Inflammatory macrophage treated with lipopolysaccharide for 1 hour (primary cell): ENCODE data around the gene PCYT1A.
"Not testable (repeated sequence)": the region's sequence is repeated elsewhere in the genome, so short reads cannot be mapped to it uniquely, and the experiment has no call there.

Experiments
- DNase-seq, 2 donors: peaks; one replicate each; pipeline ENCODE4 v3.0.0-alpha.2; 2020 to 2022

Gene PCYT1A

DNA sequence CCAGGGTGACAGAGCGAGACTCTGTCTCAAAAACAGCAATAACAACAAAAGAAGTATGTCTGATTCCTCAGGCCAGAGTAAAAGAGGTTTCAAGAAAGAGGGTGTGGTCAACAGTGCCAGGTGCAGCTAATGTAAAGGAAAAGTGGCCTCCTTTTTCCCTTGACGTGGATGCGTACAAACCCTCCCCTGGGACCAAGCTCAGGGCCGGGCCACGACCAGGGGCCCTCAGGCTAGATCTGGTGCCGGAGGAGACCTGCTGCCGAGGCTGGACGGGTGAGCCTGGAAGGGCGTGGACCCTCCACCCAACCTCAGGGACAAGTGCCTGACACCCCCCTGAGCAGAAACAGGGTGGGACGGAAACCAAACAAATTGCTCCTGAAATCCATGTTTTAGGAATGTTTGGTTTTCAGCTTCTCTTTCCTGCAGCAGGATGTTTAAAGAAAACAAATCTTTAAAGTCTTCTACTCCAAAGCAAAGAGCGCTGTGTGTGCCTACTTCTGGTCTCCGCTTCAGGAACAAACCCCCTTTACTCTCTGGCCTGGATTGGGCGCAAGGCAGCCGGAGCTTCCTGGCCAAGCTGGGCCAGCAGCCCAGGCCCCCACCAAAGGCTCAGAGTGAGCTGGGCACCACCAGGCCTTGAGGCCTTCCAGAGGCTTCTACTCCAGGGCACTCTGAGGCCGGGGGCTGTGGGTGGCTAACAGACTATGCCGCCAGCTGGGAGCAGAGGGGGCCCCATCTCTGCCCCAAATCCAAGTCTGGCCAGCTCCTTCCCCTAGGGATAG is 97.8 kb downstream of the PCYT1A start:
- no peak for DNase-seq

DNA sequence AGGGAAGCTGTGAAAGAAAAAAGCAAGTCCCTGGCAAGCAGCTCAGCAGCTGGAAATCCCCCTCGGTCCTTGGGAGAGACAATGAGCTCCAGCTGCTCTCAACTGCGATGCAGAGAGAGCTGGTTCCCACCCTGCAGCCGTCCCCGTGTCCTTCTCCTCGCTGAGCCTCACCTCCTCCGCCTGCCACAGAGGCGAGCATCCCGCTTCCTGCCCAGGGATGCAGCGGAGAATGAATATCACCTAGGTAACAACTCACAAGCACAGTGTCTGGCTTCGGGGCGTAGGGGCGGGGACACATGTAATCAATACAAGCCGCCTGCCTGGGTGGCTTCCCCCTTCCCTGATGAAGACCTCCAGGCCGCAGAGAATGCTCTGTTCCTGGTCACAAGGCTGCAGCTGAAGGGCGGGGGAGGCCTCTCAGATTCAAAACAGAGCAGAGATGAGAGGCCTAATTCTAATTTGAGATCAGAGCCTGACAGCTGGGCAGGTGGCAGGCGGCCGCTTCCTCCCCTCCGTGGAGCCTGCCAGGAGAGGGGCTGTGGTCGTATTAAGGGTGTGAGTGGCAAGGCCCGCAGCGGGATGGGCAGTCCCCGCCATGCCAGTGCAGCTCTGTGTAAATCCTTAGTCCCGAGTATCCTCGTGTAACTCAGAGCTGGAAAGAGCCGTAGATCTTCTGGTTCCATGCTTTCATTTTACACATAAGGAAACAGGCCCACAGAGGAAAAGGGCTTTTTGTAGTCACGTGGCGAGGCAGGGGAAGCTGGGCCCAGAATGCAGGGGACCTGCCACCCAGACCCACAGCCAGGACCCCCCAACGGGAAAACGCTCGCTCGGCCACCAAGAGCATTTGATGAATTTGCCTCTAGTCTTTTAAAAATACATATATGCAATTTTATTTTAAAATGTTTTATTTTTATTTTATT is 100.6 kb downstream of the PCYT1A start:
- no peak for DNase-seq

DNA sequence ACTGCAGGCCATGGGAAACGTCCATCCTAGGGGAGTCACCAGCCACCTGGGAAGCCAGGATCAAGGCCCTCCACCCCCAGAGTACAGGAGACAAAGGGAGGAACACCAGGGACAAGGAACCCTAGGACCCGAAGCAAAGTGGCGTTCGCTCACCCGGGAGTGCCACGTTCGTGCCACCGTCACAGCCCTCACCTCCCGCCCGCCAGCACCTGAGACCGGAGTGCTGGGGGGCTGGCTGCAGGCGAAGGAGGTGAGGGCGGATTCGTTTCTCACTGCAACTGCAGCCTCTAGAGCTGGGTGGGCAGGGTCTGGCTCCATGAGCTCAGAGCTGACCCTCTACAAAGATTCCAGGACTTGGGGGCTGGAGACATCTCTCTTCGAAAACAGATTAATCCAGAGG is 102.6 kb downstream of the PCYT1A start:
- DNase-seq, result no peak

DNA sequence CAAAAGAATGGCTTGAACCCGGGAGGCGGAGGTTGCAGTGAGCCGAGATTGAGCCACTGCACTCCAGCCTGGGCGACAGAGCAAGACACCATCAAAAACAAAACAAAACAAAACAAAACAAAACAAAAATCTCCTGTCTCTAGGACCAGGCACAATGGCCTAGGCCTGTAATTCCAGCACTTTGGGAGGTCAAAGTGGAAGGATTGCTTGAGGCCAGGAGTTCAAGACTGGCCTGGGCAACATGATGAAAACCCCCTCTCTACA is 103.4 kb downstream of the PCYT1A start:
- not testable (repeated sequence) for DNase-seq

DNA sequence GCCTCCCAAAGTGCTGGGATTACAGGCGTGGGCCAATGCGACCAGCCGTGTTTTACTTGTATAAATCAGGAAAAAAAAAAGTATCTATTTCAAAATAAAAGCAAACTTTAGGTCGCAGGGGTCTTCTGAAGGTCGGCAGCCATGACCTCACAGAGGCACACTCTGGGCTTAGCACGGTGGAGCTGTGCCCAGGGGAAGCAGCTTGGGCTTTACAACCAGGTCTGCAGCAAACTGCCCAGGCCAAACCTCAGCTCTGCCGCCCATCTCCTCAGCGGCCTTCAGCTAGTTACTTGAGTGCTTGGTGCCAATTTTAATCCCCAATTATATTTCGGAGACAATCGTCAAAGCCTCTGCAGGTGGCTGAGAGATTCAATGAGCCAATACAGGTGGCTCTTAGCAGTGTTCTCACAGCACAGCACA is 106.4 kb downstream of the PCYT1A start:
- DNase-seq, result no peak

DNA sequence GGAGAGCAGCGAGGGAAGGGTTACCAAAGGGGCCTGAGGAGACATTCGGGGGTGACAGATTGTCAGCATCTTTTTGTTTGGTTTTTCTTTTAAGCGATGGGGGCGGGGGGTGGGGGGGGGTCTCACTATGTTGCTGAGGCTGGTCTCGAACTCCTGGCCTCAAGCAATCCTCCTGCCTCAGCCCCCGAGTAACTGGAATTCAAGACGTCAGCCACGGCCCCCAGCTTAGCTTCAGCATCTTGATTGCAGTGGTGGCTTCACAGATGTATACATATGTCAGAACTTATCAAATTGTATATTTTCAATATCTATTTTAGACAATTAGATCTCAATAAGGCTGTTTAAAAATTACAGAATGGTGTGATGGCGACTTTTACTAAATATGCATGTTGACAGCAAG is 107.2 kb downstream of the PCYT1A start:
- no peak for DNase-seq
